ENCODE results near the gene MMP1.
A peak's percentile ranks its signal among the peaks of the same experiment; 100 is the strongest.

MMP1 gene

GRCh38 chr11:102807921-102808320 lies 10.0 kb upstream of the MMP1 start:
- DNase-seq (ENCODE audit: low spot score) = peak; percentile 33

GRCh38 chr11:102806296-102806695 lies 8.3 kb upstream of the MMP1 start:
- no peak for DNase-seq (ENCODE audit: low spot score)

- DNase-seq (ENCODE audit: low spot score) = no peak
Observed at GRCh38 chr11:102802341-102802740, 4.4 kb upstream of the MMP1 start.

GRCh38 chr11:102800767-102801166 lies 2.8 kb upstream of the MMP1 start:
- no peak for DNase-seq (ENCODE audit: low spot score)

GRCh38 chr11:102799681-102800340 lies 1.9 kb upstream of the MMP1 start:
- DNase-seq (ENCODE audit: low spot score) = no peak

GRCh38 chr11:102794382-102794781 lies 3.6 kb downstream of the MMP1 start:
- peak; percentile 1 for DNase-seq (ENCODE audit: low spot score)

GRCh38 chr11:102793677-102794290 lies 4.2 kb downstream of the MMP1 start:
- DNase-seq (ENCODE audit: low spot score) = no peak

GRCh38 chr11:102792604-102793003 lies 5.4 kb downstream of the MMP1 start:
- DNase-seq (ENCODE audit: low spot score) = no peak

- no peak for DNase-seq (ENCODE audit: low spot score)
Observed at GRCh38 chr11:102791271-102792036, 6.5 kb downstream of the MMP1 start.

- DNase-seq (ENCODE audit: low spot score) = no peak
Observed at GRCh38 chr11:102788334-102788995, 9.5 kb downstream of the MMP1 start.

GRCh38 chr11:102784380-102784779 lies 13.6 kb downstream of the MMP1 start:
- no peak for DNase-seq (ENCODE audit: low spot score)

GRCh38 chr11:102783720-102784119 lies 14.2 kb downstream of the MMP1 start:
- no peak for DNase-seq (ENCODE audit: low spot score)

- DNase-seq (ENCODE audit: low spot score) = no peak
Observed at GRCh38 chr11:102783016-102783415, 14.9 kb downstream of the MMP1 start.

GRCh38 chr11:102781676-102782075 lies 16.3 kb downstream of the MMP1 start:
- no peak for DNase-seq (ENCODE audit: low spot score)

- DNase-seq (ENCODE audit: low spot score) = no peak
Observed at GRCh38 chr11:102780491-102780918, 17.5 kb downstream of the MMP1 start, which contains the start of gene MMP10. Gene MMP10, minus strand, starts transcription at chr11:102780628. Its CDS starts 37 bp downstream, at chr11:102780591.

GRCh38 chr11:102776454-102776853 lies 21.5 kb downstream of the MMP1 start:
- no peak for DNase-seq (ENCODE audit: low spot score)

GRCh38 chr11:102773386-102773785 lies 24.6 kb downstream of the MMP1 start:
- no peak for DNase-seq (ENCODE audit: low spot score)

- no peak for DNase-seq (ENCODE audit: low spot score)
Observed at GRCh38 chr11:102771351-102771750, 26.6 kb downstream of the MMP1 start.

- DNase-seq (ENCODE audit: low spot score) = no peak
Observed at GRCh38 chr11:102770191-102770590, 27.8 kb downstream of the MMP1 start.

- DNase-seq (ENCODE audit: low spot score) = no peak
Observed at GRCh38 chr11:102767800-102768199, 30.2 kb downstream of the MMP1 start.

- DNase-seq (ENCODE audit: low spot score) = no peak
Observed at GRCh38 chr11:102763440-102763839, 34.5 kb downstream of the MMP1 start.

GRCh38 chr11:102762361-102762767 lies 35.6 kb downstream of the MMP1 start:
- no peak for DNase-seq (ENCODE audit: low spot score)
